PC-9 (cell line): ENCODE data around the gene MYO1B.

Experiments
- EZH2 ChIP-seq: fragments of 200-600 bp; sonication (generic); IDR thresholded peaks from 2 replicates; pipeline ENCODE4 v1.8.0; 2017; ENCODE audit warnings: antibody characterized with exemption, low read depth
- TF ChIP-seq, protein P1 (sequence below): fragments of 200-600 bp; sonication (generic); conservative IDR thresholded peaks from 2 replicates; pipeline ENCODE4 v1.6.1; 2017; ENCODE audit warnings: mixed run types, antibody characterized with exemption, mild to moderate bottlenecking, moderate library complexity

DNA sequence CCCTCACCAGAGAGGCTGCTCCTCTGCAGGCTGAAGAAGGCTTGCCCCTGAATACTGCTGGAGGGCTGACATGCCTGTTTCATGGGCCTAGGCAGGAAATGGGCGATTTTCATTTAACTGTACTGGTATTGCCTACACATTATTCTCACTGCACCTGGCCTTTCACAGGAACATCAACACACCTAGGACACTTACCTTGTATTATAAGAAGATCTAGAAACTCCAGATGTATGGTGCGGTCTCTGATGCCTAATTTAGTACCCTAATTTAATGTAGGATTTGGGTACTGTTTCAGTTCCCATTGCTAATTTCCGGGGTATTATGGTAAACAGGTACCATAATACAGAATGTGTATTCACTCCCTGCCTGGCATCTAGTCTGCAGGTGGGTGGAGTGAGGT is 146.0 kb downstream of the MYO1B start:
- TF ChIP-seq, protein P1, sequence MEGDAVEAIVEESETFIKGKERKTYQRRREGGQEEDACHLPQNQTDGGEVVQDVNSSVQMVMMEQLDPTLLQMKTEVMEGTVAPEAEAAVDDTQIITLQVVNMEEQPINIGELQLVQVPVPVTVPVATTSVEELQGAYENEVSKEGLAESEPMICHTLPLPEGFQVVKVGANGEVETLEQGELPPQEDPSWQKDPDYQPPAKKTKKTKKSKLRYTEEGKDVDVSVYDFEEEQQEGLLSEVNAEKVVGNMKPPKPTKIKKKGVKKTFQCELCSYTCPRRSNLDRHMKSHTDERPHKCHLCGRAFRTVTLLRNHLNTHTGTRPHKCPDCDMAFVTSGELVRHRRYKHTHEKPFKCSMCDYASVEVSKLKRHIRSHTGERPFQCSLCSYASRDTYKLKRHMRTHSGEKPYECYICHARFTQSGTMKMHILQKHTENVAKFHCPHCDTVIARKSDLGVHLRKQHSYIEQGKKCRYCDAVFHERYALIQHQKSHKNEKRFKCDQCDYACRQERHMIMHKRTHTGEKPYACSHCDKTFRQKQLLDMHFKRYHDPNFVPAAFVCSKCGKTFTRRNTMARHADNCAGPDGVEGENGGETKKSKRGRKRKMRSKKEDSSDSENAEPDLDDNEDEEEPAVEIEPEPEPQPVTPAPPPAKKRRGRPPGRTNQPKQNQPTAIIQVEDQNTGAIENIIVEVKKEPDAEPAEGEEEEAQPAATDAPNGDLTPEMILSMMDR = no peak
- TF ChIP-seq EZH2 = no peak
